Transverse colon (tissue), 4 donors: ENCODE results near the gene ACKR3. TPM values are rescaled to one million over a fixed set of nuclear protein-coding genes. Genes with fewer than 3 reads are reported as not detected.

Experiments
- DNase-seq: peaks from one replicate; pipeline ENCODE4 v3.0.0-alpha.2; 2019
- H3K27ac ChIP-seq, 4 donors: fragments of 200-600 bp; sonication (generic); 2 replicates each; pipeline ENCODE4 v1.5.1; 2016 to 2018; ENCODE audit warnings: inconsistent platforms in 4 of 4
- H3K27me3 ChIP-seq: fragments of 200-600 bp; sonication (generic); 2 replicates; pipeline ENCODE4 v1.5.1; 2017; ENCODE audit warnings: inconsistent platforms
- H3K36me3 ChIP-seq, 4 donors: fragments of 200-600 bp; sonication (generic); 2 replicates each; pipeline ENCODE4 v1.5.1; 2017 to 2019; ENCODE audit warnings: inconsistent platforms in 4 of 4
- H3K4me1 ChIP-seq, 4 donors: fragments of 200-600 bp; sonication (generic); 2 replicates each; pipeline ENCODE4 v1.5.1; 2017 to 2020; ENCODE audit warnings: inconsistent platforms in 4 of 4
- H3K4me3 ChIP-seq, 4 donors: fragments of 200-600 bp; sonication (generic); 1 replicate in 1 of 4; 2 replicates in 3 of 4; pipeline versions ENCODE4 v1.5.1 to v1.6.1; 2017 to 2019; ENCODE audit warnings: inconsistent platforms in 4 of 4
- H3K9me3 ChIP-seq, 2 donors: fragments of 200-600 bp; sonication (generic); 2 replicates each; pipeline ENCODE4 v1.5.1; 2017 to 2019; ENCODE audit warnings: inconsistent platforms in 2 of 2
- CTCF ChIP-seq, 5 experiments: fragments of 200-600 bp in 3 of 5; fragments of 450-650 bp in 2 of 5; sonication (generic) in 3 of 5; IDR thresholded peaks; 1 replicate in 2 of 5; 2 replicates in 3 of 5; pipeline ENCODE4 v1.5.1; 2016 to 2017; ENCODE audit warnings: antibody characterized with exemption in 5 of 5, inconsistent platforms in 3 of 5, mild to moderate bottlenecking in 2 of 5, moderate library complexity in 1 of 5
- EP300 ChIP-seq: sonication (generic); formaldehyde crosslinking; IDR thresholded peaks from one replicate; pipeline ENCODE4 v1.6.1; 2017; ENCODE audit warnings: antibody characterized with exemption, low read depth
- POLR2A ChIP-seq: fragments of 450-650 bp; IDR thresholded peaks from one replicate; pipeline ENCODE4 v1.6.1; 2016; ENCODE audit warnings: antibody characterized with exemption, mild to moderate bottlenecking, moderate library complexity
- POLR2AphosphoS5 ChIP-seq, 3 donors: sonication (generic); formaldehyde crosslinking; IDR thresholded peaks; one replicate each; pipeline ENCODE4 v1.6.1; 2016; ENCODE audit warnings: antibody characterized with exemption in 3 of 3
- WGBS, 2 donors: methylation state at CpG; one replicate each; pipeline ENCODE4 v1.1.5; 2018; ENCODE audit warnings: low coverage in 1 of 2; 5-methylcytosine and 5-hydroxymethylcytosine counted together
- in situ Hi-C, 4 donors: fragments of 200-750 bp; cut with MboI; loops; one replicate each; pipeline versions ENCODE4 v1.15.0 to v1.15.1; 2017; ENCODE audit warnings: low sequenced_read_pairs in 3 of 4, low pct_ligation_motif_present in 1 of 4, low pct_unique_long_range_greater_than_20kb in 1 of 4
- intact Hi-C: fragments of 100-400 bp; cut with DNase I; formaldehyde crosslinking; loops from one replicate; pipeline ENCODE4 v1.15.1; 2023; ENCODE audit warnings: low total_unique reads
- total RNA-seq, 4 donors: library from RNA; depleted of rRNA; stranded (reverse); fragments of >200 nt; gene quantifications; one replicate each; pipeline ENCODE4 v1.1.0, GENCODE V29; 2016

Gene ACKR3
- total RNA-seq, 4 donors from 2014 or later, result 4.2 to 16.5 (median 7.7) TPM

GRCh38 chr2:236582968-236583367 lies 13.3 kb downstream of the ACKR3 start:
- no peaks in the 10 kb centered on the region for H3K9me3 ChIP-seq
- WGBS, 2 donors, result 73% methylated on average over 5 of the region's 5 CpGs; no CpG with 5 or more reads in 1 of the 2 donors
- no peak for DNase-seq
- intact Hi-C loops, result no loop called here
- in situ Hi-C loops, result no loop called here
- H3K27ac ChIP-seq, result no peak overlapping the region
- TF ChIP-seq POLR2A (no peak), POLR2AphosphoS5 (IDR thresholded peaks at IDR 0.05) (no peak), CTCF (IDR thresholded peaks at IDR 0.05) (no peak), EP300 (no peak)
- H3K4me3 ChIP-seq, result no peak overlapping the region
- no peaks in the 10 kb centered on the region for H3K36me3 ChIP-seq
- H3K27me3 ChIP-seq, result no peaks in the 10 kb centered on the region
- H3K4me1 ChIP-seq, result peaks cover 0 to 6% (median 0%) of the 10 kb centered on the region in 4 donors

GRCh38 chr2:236583621-236584203 lies 14.1 kb downstream of the ACKR3 start:
- Histone ChIP-seq H3K36me3 (no peaks in the 10 kb centered on the region), H3K4me3 (no peak overlapping the region), H3K4me1 (peaks cover 0 to 6% (median 0%) of the 10 kb centered on the region in 4 donors), H3K27ac (no peak overlapping the region), H3K27me3 (no peaks in the 10 kb centered on the region), H3K9me3 (no peaks in the 10 kb centered on the region)
- intact Hi-C loops, result no loop called here
- 83% methylated on average over 13 of the region's 14 CpGs; no CpG with 5 or more reads in 1 of the 2 donors for WGBS, 2 donors
- in situ Hi-C loops, result no loop called here
- DNase-seq, result no peak
- TF ChIP-seq POLR2A, result no peak
- no peak for TF ChIP-seq CTCF (IDR thresholded peaks at IDR 0.05)

GRCh38 chr2:236584521-236585384 lies 15.1 kb downstream of the ACKR3 start:
- TF ChIP-seq EP300, result no peak
- no peak for TF ChIP-seq CTCF (IDR thresholded peaks at IDR 0.05)
- TF ChIP-seq POLR2AphosphoS5 (IDR thresholded peaks at IDR 0.05), result no peak
- Histone ChIP-seq H3K4me3 (no peak overlapping the region), H3K27ac (no peak overlapping the region), H3K9me3 (no peaks in the 10 kb centered on the region), H3K4me1 (no peaks in the 10 kb centered on the region), H3K36me3 (no peaks in the 10 kb centered on the region), H3K27me3 (no peaks in the 10 kb centered on the region)
- no peak for DNase-seq
- 71 to 84% methylated on average over 4 to 16 of the region's 16 CpGs for WGBS, 2 donors
- intact Hi-C loops, result no loop called here
- in situ Hi-C loops, result no loop called here

GRCh38 chr2:236585966-236586365 lies 16.3 kb downstream of the ACKR3 start:
- WGBS, 2 donors, result 79 to 83% methylated on average over 1 to 5 of the region's 5 CpGs
- H3K4me1 ChIP-seq, result no peaks in the 10 kb centered on the region
- no peaks in the 10 kb centered on the region for H3K36me3 ChIP-seq
- in situ Hi-C loops (no loop called here), intact Hi-C loops (no loop called here)
- no peak overlapping the region for H3K27ac ChIP-seq
- H3K9me3 ChIP-seq, result no peaks in the 10 kb centered on the region
- TF ChIP-seq EP300, result no peak
- TF ChIP-seq CTCF (IDR thresholded peaks at IDR 0.05), result no peak
- TF ChIP-seq POLR2AphosphoS5 (IDR thresholded peaks at IDR 0.05), result no peak
- no peak for TF ChIP-seq POLR2A
- no peak overlapping the region for H3K4me3 ChIP-seq
- H3K27me3 ChIP-seq, result no peaks in the 10 kb centered on the region
- no peak for DNase-seq
